ENCODE data around the gene AGRN.
"Not testable (repeated sequence)": the region's sequence is repeated elsewhere in the genome, so short reads cannot be mapped to it uniquely, and the experiment has no call there.

The AGRN gene

DNA sequence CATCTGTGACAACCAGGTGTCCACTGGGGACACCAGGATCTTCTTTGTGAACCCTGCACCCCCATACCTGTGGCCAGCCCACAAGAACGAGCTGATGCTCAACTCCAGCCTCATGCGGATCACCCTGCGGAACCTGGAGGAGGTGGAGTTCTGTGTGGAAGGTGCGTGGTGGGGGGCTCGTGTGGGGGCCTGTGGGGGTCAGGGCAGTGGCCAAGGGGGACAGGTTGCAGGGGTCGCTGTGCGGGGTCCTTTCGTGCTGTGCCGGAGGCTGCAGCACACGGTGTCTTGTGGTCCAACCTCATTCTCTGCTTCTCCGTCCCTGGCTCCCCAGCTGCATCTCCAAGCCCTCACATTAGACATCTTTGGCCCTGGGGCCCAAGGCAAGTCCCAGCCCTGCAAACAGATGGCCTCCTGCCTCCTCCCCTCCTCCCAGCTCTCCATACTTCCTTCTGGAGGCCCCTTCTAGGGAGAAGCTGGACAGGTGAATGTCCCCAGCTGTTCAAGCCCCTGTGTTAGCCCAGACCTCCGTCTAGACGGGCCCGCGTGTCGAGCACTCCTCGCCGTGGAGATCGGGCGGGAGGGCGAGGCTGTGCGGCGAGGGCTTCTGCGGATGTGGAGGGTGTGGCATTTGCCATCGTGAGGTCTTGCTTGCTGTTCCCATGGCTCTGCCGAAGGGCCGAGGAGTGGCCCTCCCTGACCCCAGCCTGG, 2.5 kb downstream of the AGRN start:
- Histone ChIP-seq H3K79me2 (ENCODE audit: control insufficient read depth, insufficient read depth, low read length, unreplicated experiment) (no peaks in the 10 kb centered on the region), H3K36me3 (ENCODE audit: insufficient read depth, low read length) (no peaks in the 10 kb centered on the region), H3K4me1 (ENCODE audit: control insufficient read depth, insufficient read depth, low read length, unreplicated experiment) (peaks cover 30% of the 10 kb centered on the region), H3K27me3 (ENCODE audit: insufficient read depth, low read length) (no peaks in the 10 kb centered on the region), H2AFZ (ENCODE audit: low read length, unreplicated experiment) (no peak overlapping the region), H3K27ac (ENCODE audit: low read depth, low read length) (no peak overlapping the region), H3K4me3 (ENCODE audit: low read depth, low read length) (no peak overlapping the region)

DNA sequence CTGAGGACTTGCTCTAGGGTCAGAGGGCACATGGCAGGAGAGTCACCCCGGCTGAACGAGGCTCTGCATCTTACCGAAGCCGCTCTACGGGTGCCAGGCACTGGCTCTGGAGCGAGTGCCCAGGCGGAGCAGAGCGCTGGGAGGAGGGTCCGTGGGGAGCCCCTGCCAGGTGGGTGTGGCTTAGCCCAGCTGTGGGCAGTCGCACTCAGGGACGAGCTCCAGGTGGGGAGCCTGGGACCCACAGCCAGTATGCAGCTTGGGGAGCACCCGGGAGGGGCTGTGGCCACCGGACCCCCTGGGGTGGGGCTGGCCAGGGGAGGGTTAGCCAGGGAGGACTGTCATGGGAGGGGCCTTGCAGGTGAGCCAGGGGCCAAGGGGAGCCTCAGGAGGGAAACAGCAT, 3.8 kb downstream of the AGRN start:
- H3K4me3 ChIP-seq (ENCODE audit: low read depth, low read length) = no peak overlapping the region
- H3K36me3 ChIP-seq (ENCODE audit: insufficient read depth, low read length) = no peaks in the 10 kb centered on the region
- peaks cover 30% of the 10 kb centered on the region for H3K4me1 ChIP-seq (ENCODE audit: control insufficient read depth, insufficient read depth, low read length, unreplicated experiment)
- no peaks in the 10 kb centered on the region for H3K79me2 ChIP-seq (ENCODE audit: control insufficient read depth, insufficient read depth, low read length, unreplicated experiment)
- H2AFZ ChIP-seq (ENCODE audit: low read length, unreplicated experiment) = no peak overlapping the region
- H3K27ac ChIP-seq (ENCODE audit: low read depth, low read length) = no peak overlapping the region
- no peaks in the 10 kb centered on the region for H3K27me3 ChIP-seq (ENCODE audit: insufficient read depth, low read length)

DNA sequence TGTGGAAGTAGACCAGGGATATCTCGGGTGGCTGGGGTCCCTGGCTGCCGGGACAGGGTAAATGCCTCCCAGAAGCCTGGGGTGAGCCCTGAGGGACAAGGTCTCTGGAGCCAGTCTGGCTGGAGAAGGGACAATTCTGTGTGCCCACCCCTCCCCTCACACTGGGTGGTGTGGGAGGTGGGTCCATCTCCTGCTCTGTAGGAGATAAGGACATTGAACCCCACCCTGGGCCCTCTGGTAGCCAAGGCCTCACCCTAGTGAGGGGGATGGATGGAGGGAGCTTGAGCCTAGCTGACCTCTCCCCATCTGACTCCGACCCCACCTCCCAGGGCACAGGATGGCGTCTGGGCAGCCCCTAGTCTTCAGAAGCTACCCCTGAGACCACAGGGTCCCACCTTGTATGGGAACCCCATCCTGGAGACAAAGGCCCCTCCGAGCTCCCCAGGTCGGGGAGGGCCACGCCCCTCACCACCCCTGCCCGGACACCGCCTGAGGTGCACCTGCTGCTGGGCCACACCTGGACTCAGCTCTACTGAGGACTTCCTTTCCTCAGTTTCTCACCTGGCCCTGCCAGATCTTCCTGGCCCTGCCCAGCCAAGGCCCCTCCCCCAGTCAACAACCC, 4.3 kb downstream of the AGRN start:
- Histone ChIP-seq H2AFZ (ENCODE audit: low read length, unreplicated experiment) (no peak overlapping the region), H3K79me2 (ENCODE audit: control insufficient read depth, insufficient read depth, low read length, unreplicated experiment) (no peaks in the 10 kb centered on the region), H3K36me3 (ENCODE audit: insufficient read depth, low read length) (no peaks in the 10 kb centered on the region), H3K27me3 (ENCODE audit: insufficient read depth, low read length) (no peaks in the 10 kb centered on the region), H3K27ac (ENCODE audit: low read depth, low read length) (no peak overlapping the region), H3K4me3 (ENCODE audit: low read depth, low read length) (no peak overlapping the region), H3K4me1 (ENCODE audit: control insufficient read depth, insufficient read depth, low read length, unreplicated experiment) (peaks cover 30% of the 10 kb centered on the region)

- H3K36me3 ChIP-seq (ENCODE audit: insufficient read depth, low read length) = no peaks in the 10 kb centered on the region
- no peaks in the 10 kb centered on the region for H3K27me3 ChIP-seq (ENCODE audit: insufficient read depth, low read length)
- H3K79me2 ChIP-seq (ENCODE audit: control insufficient read depth, insufficient read depth, low read length, unreplicated experiment) = no peaks in the 10 kb centered on the region
- no peak overlapping the region for H3K4me3 ChIP-seq (ENCODE audit: low read depth, low read length)
- H3K4me1 ChIP-seq (ENCODE audit: control insufficient read depth, insufficient read depth, low read length, unreplicated experiment) = peaks cover 30% of the 10 kb centered on the region
- H2AFZ ChIP-seq (ENCODE audit: low read length, unreplicated experiment) = no peak overlapping the region
- no peak overlapping the region for H3K27ac ChIP-seq (ENCODE audit: low read depth, low read length)
Observed at GRCh38 chr1:1024771-1025699, 5.1 kb downstream of the AGRN start.

DNA sequence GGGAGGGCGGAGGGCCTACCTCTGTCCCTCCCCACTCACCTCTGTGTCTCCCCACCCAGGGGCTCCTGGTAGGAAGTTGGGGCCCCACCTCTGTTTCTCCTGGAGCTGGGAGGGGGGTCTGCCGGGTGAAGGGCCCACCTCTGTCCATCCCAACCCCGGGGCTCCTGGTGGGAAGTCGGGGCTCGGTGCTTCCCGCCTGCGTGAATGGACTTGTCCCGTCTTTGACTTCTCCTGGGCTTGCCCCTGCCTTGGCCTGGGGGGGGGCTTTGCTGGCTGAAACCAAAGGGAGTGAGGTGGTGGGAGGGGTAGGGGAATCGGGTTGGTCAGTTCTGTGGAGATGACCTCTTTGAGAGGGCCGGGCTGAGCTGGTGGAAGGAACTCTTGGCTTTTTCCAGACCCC, 5.8 kb downstream of the AGRN start:
- Histone ChIP-seq H3K27me3 (ENCODE audit: insufficient read depth, low read length) (no peaks in the 10 kb centered on the region), H3K27ac (ENCODE audit: low read depth, low read length) (no peak overlapping the region), H3K79me2 (ENCODE audit: control insufficient read depth, insufficient read depth, low read length, unreplicated experiment) (no peaks in the 10 kb centered on the region), H2AFZ (ENCODE audit: low read length, unreplicated experiment) (no peak overlapping the region), H3K36me3 (ENCODE audit: insufficient read depth, low read length) (no peaks in the 10 kb centered on the region), H3K4me3 (ENCODE audit: low read depth, low read length) (no peak overlapping the region), H3K4me1 (ENCODE audit: control insufficient read depth, insufficient read depth, low read length, unreplicated experiment) (peaks cover 30% of the 10 kb centered on the region)

GRCh38 chr1:1026599-1027413, 6.9 kb downstream of the AGRN start:
- no peaks in the 10 kb centered on the region for H3K27me3 ChIP-seq (ENCODE audit: insufficient read depth, low read length)
- H2AFZ ChIP-seq (ENCODE audit: low read length, unreplicated experiment) = no peak overlapping the region
- no peak overlapping the region for H3K4me3 ChIP-seq (ENCODE audit: low read depth, low read length)
- H3K79me2 ChIP-seq (ENCODE audit: control insufficient read depth, insufficient read depth, low read length, unreplicated experiment) = no peaks in the 10 kb centered on the region
- H3K4me1 ChIP-seq (ENCODE audit: control insufficient read depth, insufficient read depth, low read length, unreplicated experiment) = peaks cover 23% of the 10 kb centered on the region
- no peaks in the 10 kb centered on the region for H3K36me3 ChIP-seq (ENCODE audit: insufficient read depth, low read length)
- no peak overlapping the region for H3K27ac ChIP-seq (ENCODE audit: low read depth, low read length)

DNA sequence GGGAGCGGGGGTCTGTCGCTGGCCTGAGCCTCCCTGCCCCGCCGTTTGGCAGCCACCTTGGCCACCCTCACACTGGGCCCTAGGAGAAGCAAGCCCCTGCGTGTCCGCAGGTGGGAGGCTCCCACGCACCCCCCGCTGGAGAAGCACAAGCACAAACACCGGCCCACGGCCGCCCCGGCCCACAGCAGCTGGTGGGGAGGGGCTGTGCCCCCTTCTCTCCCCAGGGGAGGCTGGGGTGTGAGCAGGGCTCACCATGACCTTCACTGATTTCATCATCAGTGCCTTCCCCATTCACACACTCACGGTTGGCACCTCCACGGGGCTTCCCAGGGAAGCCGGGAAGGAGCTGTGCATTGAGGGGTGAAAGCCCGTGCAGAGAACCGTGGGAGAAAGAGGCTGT, 7.9 kb downstream of the AGRN start:
- Histone ChIP-seq H2AFZ (ENCODE audit: low read length, unreplicated experiment) (no peak overlapping the region), H3K4me1 (ENCODE audit: control insufficient read depth, insufficient read depth, low read length, unreplicated experiment) (peaks cover 18% of the 10 kb centered on the region), H3K4me3 (ENCODE audit: low read depth, low read length) (no peak overlapping the region), H3K27ac (ENCODE audit: low read depth, low read length) (no peak overlapping the region), H3K79me2 (ENCODE audit: control insufficient read depth, insufficient read depth, low read length, unreplicated experiment) (no peaks in the 10 kb centered on the region), H3K27me3 (ENCODE audit: insufficient read depth, low read length) (no peaks in the 10 kb centered on the region), H3K36me3 (ENCODE audit: insufficient read depth, low read length) (no peaks in the 10 kb centered on the region)

GRCh38 chr1:1030867-1031658, 11.1 kb downstream of the AGRN start:
- not testable (repeated sequence) for H3K4me1 ChIP-seq (ENCODE audit: control insufficient read depth, insufficient read depth, low read length, unreplicated experiment)

GRCh38 chr1:1031659-1032235, 11.8 kb downstream of the AGRN start:
- H2AFZ ChIP-seq (ENCODE audit: low read length, unreplicated experiment) = no peak overlapping the region
- H3K4me3 ChIP-seq (ENCODE audit: low read depth, low read length) = no peak overlapping the region
- H3K27ac ChIP-seq (ENCODE audit: low read depth, low read length) = no peak overlapping the region
- H3K4me1 ChIP-seq (ENCODE audit: control insufficient read depth, insufficient read depth, low read length, unreplicated experiment) = peaks cover 4% of the 10 kb centered on the region
- no peaks in the 10 kb centered on the region for H3K27me3 ChIP-seq (ENCODE audit: insufficient read depth, low read length)
- H3K36me3 ChIP-seq (ENCODE audit: insufficient read depth, low read length) = no peaks in the 10 kb centered on the region
- H3K79me2 ChIP-seq (ENCODE audit: control insufficient read depth, insufficient read depth, low read length, unreplicated experiment) = no peaks in the 10 kb centered on the region

More at GRCh38 chr1:1030867-1031658, 11.1 kb downstream of the AGRN start:
- not testable (repeated sequence) for H3K4me3 ChIP-seq (ENCODE audit: low read depth, low read length); H3K36me3 ChIP-seq (ENCODE audit: insufficient read depth, low read length); H3K79me2 ChIP-seq (ENCODE audit: control insufficient read depth, insufficient read depth, low read length, unreplicated experiment); H2AFZ ChIP-seq (ENCODE audit: low read length, unreplicated experiment); H3K27me3 ChIP-seq (ENCODE audit: insufficient read depth, low read length); H3K27ac ChIP-seq (ENCODE audit: low read depth, low read length)

Data from ACC112 (cell line).